SU-DHL-6 (cell line): ENCODE data around the gene FGF22.

Experiments
- H2AFZ ChIP-seq: fragments of 200-600 bp; sonication (generic); 2 replicates; pipeline ENCODE4 v1.6.1; 2014; ENCODE audit warnings: low read depth, mild to moderate bottlenecking, moderate library complexity, mixed read lengths, antibody characterized with exemption, low read length; ENCODE audit not compliant: severe bottlenecking
- H3F3A ChIP-seq: fragments of 200-600 bp; shearing (Covaris generic); 2 replicates; pipeline ENCODE4 v1.6.0; 2016; ENCODE audit warnings: antibody characterized with exemption, mild to moderate bottlenecking; ENCODE audit not compliant: insufficient read depth
- H3K27ac ChIP-seq: fragments of 200-600 bp; sonication (generic); 2 replicates; pipeline ENCODE4 v1.5.1; 2016; ENCODE audit warnings: low read depth, mild to moderate bottlenecking, low read length, moderate library complexity, mixed read lengths
- H3K27me3 ChIP-seq: fragments of 200-600 bp; sonication (generic), shearing (Covaris generic); 2 replicates; pipeline ENCODE4 v1.6.0; 2014; ENCODE audit warnings: mild to moderate bottlenecking, low read length
- H3K36me3 ChIP-seq: fragments of 200-600 bp; sonication (generic); 2 replicates; pipeline ENCODE4 v1.6.1; 2014; ENCODE audit warnings: mild to moderate bottlenecking, low read length, mixed read lengths
- H3K4me2 ChIP-seq: fragments of 300-600, 200-600 bp; shearing (Covaris generic), sonication (generic); 2 replicates; pipeline ENCODE4 v1.6.0; 2014; ENCODE audit warnings: low read length, low read depth, mild to moderate bottlenecking; ENCODE audit not compliant: poor library complexity, severe bottlenecking
- H3K4me3 ChIP-seq: fragments of 200-600 bp; sonication (generic); 2 replicates; pipeline ENCODE4 v1.5.1; 2014; ENCODE audit warnings: antibody characterized with exemption, low read length, mild to moderate bottlenecking, mixed read lengths; ENCODE audit not compliant: insufficient read depth, poor library complexity, severe bottlenecking
- H3K79me2 ChIP-seq: fragments of 200-600 bp; sonication (generic); 2 replicates; pipeline ENCODE4 v1.6.1; 2014; ENCODE audit warnings: mild to moderate bottlenecking, low read length, moderate library complexity; ENCODE audit not compliant: insufficient read depth
- H3K9ac ChIP-seq: fragments of 200-600 bp; sonication (generic); 2 replicates; pipeline ENCODE4 v1.7.0; 2014; ENCODE audit warnings: mild to moderate bottlenecking, low read length
- H3K9me2 ChIP-seq: fragments of 200-600 bp; sonication (generic); replicated peaks from 2 replicates; pipeline ENCODE4 v1.6.1; 2014; ENCODE audit warnings: low read length; ENCODE audit not compliant: insufficient read depth
- H3K9me3 ChIP-seq: fragments of 200-600 bp; sonication (generic); 2 replicates; pipeline ENCODE4 v1.6.1; 2014; ENCODE audit warnings: low read length, mixed read lengths; ENCODE audit not compliant: insufficient read depth
- H4K20me1 ChIP-seq: fragments of 200-600 bp; sonication (generic); 2 replicates; pipeline ENCODE4 v1.6.1; 2014; ENCODE audit warnings: low read depth, mild to moderate bottlenecking, antibody characterized with exemption, low read length, moderate library complexity, mixed read lengths
- CTCF ChIP-seq: fragments of 200-600 bp; sonication (generic); IDR thresholded peaks from one replicate; pipeline ENCODE4 v1.5.1; 2017; ENCODE audit warnings: antibody characterized with exemption, mild to moderate bottlenecking, low read length, moderate library complexity; ENCODE audit not compliant: insufficient read depth, poor library complexity, severe bottlenecking
- EZH2phosphoT487 ChIP-seq: fragments of 200-600 bp; sonication (generic), shearing (Covaris generic); conservative IDR thresholded peaks from 2 replicates; pipeline ENCODE4 v1.6.1; 2018; ENCODE audit warnings: mild to moderate bottlenecking, antibody characterized with exemption, low read length, moderate library complexity, mixed read lengths

Gene FGF22

GRCh38 chr19:634975-635652, 4.6 kb upstream of the FGF22 start:
- no peak for TF ChIP-seq CTCF
- TF ChIP-seq EZH2phosphoT487 = no peak
- Histone ChIP-seq H3K9me2 (no peaks in the 10 kb centered on the region), H3K9ac (no peak overlapping the region), H3K36me3 (no peaks in the 10 kb centered on the region), H3K9me3 (no peaks in the 10 kb centered on the region), H3K4me2 (no peak overlapping the region), H3K27ac (no peak overlapping the region), H3K79me2 (peaks cover 17% of the 10 kb centered on the region; the same call in 1 of the 2 replicates), H3K4me3 (no peak overlapping the region), H2AFZ (no peak overlapping the region), H4K20me1 (no peaks in the 10 kb centered on the region), H3K27me3 (no peaks in the 10 kb centered on the region), H3F3A (no peaks in the 10 kb centered on the region)

- no peaks in the 10 kb centered on the region for H3K36me3 ChIP-seq
- no peaks in the 10 kb centered on the region for H3K79me2 ChIP-seq
- H3K4me3 ChIP-seq = no peak overlapping the region
- no peaks in the 10 kb centered on the region for H3F3A ChIP-seq
- H3K4me2 ChIP-seq = peak overlapping the region; percentile 85
- H3K27me3 ChIP-seq = no peaks in the 10 kb centered on the region
- H2AFZ ChIP-seq = no peak overlapping the region
- no peaks in the 10 kb centered on the region for H3K9me2 ChIP-seq
- no peaks in the 10 kb centered on the region for H4K20me1 ChIP-seq
- H3K9me3 ChIP-seq = no peaks in the 10 kb centered on the region
- TF ChIP-seq EZH2phosphoT487 (no peak), CTCF (no peak)
- 0 out of 2 replicates have a peak overlapping the region, but pooled peaks have one; percentile 35 for H3K9ac ChIP-seq
- H3K27ac ChIP-seq = no peak overlapping the region
These were observed 800 bp upstream of the FGF22 start for GRCh38 chr19:638906-639252.

- H3F3A ChIP-seq = no peaks in the 10 kb centered on the region
- no peak overlapping the region for H2AFZ ChIP-seq
- H3K9ac ChIP-seq = peak overlapping the region; percentile 34; the same call in 1 of the 2 replicates
- no peak for TF ChIP-seq EZH2phosphoT487
- TF ChIP-seq CTCF = no peak
- no peaks in the 10 kb centered on the region for H3K27me3 ChIP-seq
- H3K9me2 ChIP-seq = no peaks in the 10 kb centered on the region
- peak overlapping the region; percentile 85 for H3K4me2 ChIP-seq
- no peaks in the 10 kb centered on the region for H3K36me3 ChIP-seq
- H3K27ac ChIP-seq = no peak overlapping the region
- H4K20me1 ChIP-seq = no peaks in the 10 kb centered on the region
- H3K4me3 ChIP-seq = peak overlapping the region; percentile 50
- H3K9me3 ChIP-seq = no peaks in the 10 kb centered on the region
- H3K79me2 ChIP-seq = no peaks in the 10 kb centered on the region
These were observed 481 bp downstream of the FGF22 start for GRCh38 chr19:640161-640558.
